Ishikawa (cell line): ENCODE results near the gene SNAP29.

Experiments used
- CEBPB ChIP-seq: IDR thresholded peaks from 2 replicates; pipeline ENCODE4 v1.6.1; 2012
- YY1 ChIP-seq: IDR thresholded peaks from 2 replicates; pipeline ENCODE4 v1.6.1; 2012; ENCODE audit warnings: low read depth
- TF ChIP-seq, protein P1 (sequence below): IDR thresholded peaks from 2 replicates; pipeline ENCODE4 v1.6.1; 2012; ENCODE audit warnings: low read depth, mild to moderate bottlenecking

DNA sequence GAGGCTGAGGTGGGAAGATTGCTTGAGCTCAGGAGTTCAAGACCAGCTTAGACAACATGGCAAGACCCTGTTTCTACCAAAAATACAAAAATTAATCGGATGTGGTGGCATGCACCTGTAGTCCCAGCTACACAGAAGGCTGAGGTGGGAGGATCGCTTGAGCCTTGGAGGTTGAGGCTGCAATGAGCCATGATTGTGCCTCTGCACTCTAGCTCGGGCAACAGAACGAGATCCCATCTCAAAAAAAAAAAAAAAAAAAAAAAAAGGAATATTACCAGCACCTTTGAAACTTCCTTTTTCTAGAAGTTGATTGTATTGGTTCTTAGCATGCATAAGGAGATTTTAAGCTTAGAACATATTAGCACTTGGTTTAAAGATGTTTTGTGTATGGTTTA is 69.8 kb downstream of the SNAP29 start:
- TF ChIP-seq CEBPB, result no peak
- no peak for TF ChIP-seq YY1
- TF ChIP-seq, protein P1, sequence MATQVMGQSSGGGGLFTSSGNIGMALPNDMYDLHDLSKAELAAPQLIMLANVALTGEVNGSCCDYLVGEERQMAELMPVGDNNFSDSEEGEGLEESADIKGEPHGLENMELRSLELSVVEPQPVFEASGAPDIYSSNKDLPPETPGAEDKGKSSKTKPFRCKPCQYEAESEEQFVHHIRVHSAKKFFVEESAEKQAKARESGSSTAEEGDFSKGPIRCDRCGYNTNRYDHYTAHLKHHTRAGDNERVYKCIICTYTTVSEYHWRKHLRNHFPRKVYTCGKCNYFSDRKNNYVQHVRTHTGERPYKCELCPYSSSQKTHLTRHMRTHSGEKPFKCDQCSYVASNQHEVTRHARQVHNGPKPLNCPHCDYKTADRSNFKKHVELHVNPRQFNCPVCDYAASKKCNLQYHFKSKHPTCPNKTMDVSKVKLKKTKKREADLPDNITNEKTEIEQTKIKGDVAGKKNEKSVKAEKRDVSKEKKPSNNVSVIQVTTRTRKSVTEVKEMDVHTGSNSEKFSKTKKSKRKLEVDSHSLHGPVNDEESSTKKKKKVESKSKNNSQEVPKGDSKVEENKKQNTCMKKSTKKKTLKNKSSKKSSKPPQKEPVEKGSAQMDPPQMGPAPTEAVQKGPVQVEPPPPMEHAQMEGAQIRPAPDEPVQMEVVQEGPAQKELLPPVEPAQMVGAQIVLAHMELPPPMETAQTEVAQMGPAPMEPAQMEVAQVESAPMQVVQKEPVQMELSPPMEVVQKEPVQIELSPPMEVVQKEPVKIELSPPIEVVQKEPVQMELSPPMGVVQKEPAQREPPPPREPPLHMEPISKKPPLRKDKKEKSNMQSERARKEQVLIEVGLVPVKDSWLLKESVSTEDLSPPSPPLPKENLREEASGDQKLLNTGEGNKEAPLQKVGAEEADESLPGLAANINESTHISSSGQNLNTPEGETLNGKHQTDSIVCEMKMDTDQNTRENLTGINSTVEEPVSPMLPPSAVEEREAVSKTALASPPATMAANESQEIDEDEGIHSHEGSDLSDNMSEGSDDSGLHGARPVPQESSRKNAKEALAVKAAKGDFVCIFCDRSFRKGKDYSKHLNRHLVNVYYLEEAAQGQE, result no peak
